Kidney (tissue), 22 donors: ENCODE measurements around the gene KLK3. TPM values are rescaled to one million over a fixed set of nuclear protein-coding genes. Genes with fewer than 3 reads are reported as not detected.
"Not testable (repeated sequence)": the region's sequence is repeated elsewhere in the genome, so short reads cannot be mapped to it uniquely, and the experiment has no call there.

Experiments
- DNase-seq, 5 donors: peaks; one replicate each; pipeline ENCODE4 v3.0.0-alpha.2; 2013 to 2020
- FAIRE-seq: peaks from 2 replicates; lab custom pipeline; 2012; peaks lifted over from hg19 to GRCh38; lab: Jason Lieb, UNC
- H3K27ac ChIP-seq, 2 donors: one replicate each; pipeline ENCODE4 v1.7.0; 2013; ENCODE audit warnings: low read depth in 2 of 2, low read length in 2 of 2, inconsistent platforms in 1 of 2
- H3K27me3 ChIP-seq: one replicate; pipeline ENCODE4 v1.7.1; 2013; ENCODE audit warnings: low read length, inconsistent platforms; ENCODE audit not compliant: control insufficient read depth, insufficient read depth
- H3K36me3 ChIP-seq, 3 donors: one replicate each; pipeline versions ENCODE4 v1.7.0 to v1.7.1; 2013; ENCODE audit warnings: low read length in 3 of 3, control low read depth in 1 of 3, inconsistent platforms in 1 of 3; ENCODE audit not compliant: insufficient read depth in 3 of 3, control insufficient read depth in 2 of 3
- H3K4me1 ChIP-seq, 3 donors: one replicate each; pipeline versions ENCODE4 v1.7.0 to v1.7.1; 2013; ENCODE audit warnings: low read length in 3 of 3, inconsistent platforms in 1 of 3, low read depth in 1 of 3; ENCODE audit not compliant: control insufficient read depth in 2 of 3, insufficient read depth in 2 of 3
- H3K4me3 ChIP-seq, 3 donors: one replicate each; pipeline versions ENCODE4 v1.7.0 to v1.8.1; 2013; ENCODE audit warnings: low read length in 3 of 3, control low read depth in 1 of 3, inconsistent platforms in 1 of 3
- H3K9ac ChIP-seq, 3 donors: one replicate each; pipeline versions ENCODE4 v1.7.0 to v1.7.1; 2013; ENCODE audit warnings: low read length in 3 of 3, control low read depth in 1 of 3, inconsistent platforms in 1 of 3
- H3K9me3 ChIP-seq, 3 donors: one replicate each; pipeline versions ENCODE4 v1.7.0 to v1.7.1; 2013; ENCODE audit warnings: low read length in 3 of 3, control low read depth in 1 of 3, inconsistent platforms in 1 of 3; ENCODE audit not compliant: control insufficient read depth in 2 of 3, insufficient read depth in 1 of 3
- intact Hi-C: fragments of 100-400 bp; cut with DNase I; formaldehyde crosslinking; loops from one replicate; pipeline ENCODE4 v1.11.1; 2022
- long read RNA-seq, 10 donors: library from polyadenylated mRNA in 1 of 10; unstranded in 1 of 10; transcript quantifications; one replicate each; pipeline ENCODE4 v2.0.0 and lab custom pipeline, GENCODE V29; 2021 to 2026
- polyA plus RNA-seq: library from polyadenylated mRNA; stranded (reverse); fragments of 350-450 nt; fragmentation: Illumina TruSeq; extraction: RNeasy Lipid Tissue Mini Kit (QIAGEN cat#74804); gene quantifications from one replicate; pipeline ENCODE4 v1.2.3, GENCODE V29; 2014; ENCODE audit warnings: low read depth, low replicate concordance; ENCODE audit not compliant: insufficient read depth
- total RNA-seq: library from RNA; stranded (reverse); fragmentation: NEBNext Ultra II Directional; extraction: Animal tissue kit (Norgen Biotek cat#: 25700); gene quantifications from one replicate; pipeline ENCODE4 v1.2.1, GENCODE V29; 2021
- TF ChIP-seq, protein P1 (sequence below): IDR thresholded peaks from 3 replicates; pipeline ENCODE4 v1.5.1; 2012; ENCODE audit warnings: mild to moderate bottlenecking, moderate library complexity, borderline replicate concordance; ENCODE audit not compliant: insufficient read depth; ENCODE audit errors: extremely low read depth
- donor health status: control.
- donor health status: control.
- donor health status: control.
- donor health status: control.
- donor health status: control.
- donor health status: DM: yes; HTN: yes; CAD: no.
- donor health status: Normal renal cell carcinoma (clear cell type).

KLK3 gene
- not detected for total RNA-seq
- polyA plus RNA-seq, result 1.6 TPM
- long read RNA-seq, donor 1, result 0 reads
- long read RNA-seq, donor 2, result 0 reads
- long read RNA-seq, donor 3, result 0 reads
- long read RNA-seq, donor 4, result 0 reads
- long read RNA-seq, donor 5, result 0 reads
- long read RNA-seq, donor 6, result 0 reads
- long read RNA-seq, donor 7, result 0 reads
- long read RNA-seq, donor 8, result 0 reads
- long read RNA-seq, donor 9, result 0 reads
- long read RNA-seq, donor 10, result 0 reads

GRCh38 chr19:50854636-50855410, at the start of gene KLK3:
TSS of gene KLK3 (plus strand) at chr19:50854915. CDS start at chr19:50854956, 41 bp downstream.
- H3K27ac ChIP-seq, result no peak within 1 kb of the TSS
- H3K4me1 ChIP-seq, result no peaks in the 10 kb centered on the region
- no peak within 1 kb of the TSS for H3K9ac ChIP-seq
- no peaks in the 10 kb centered on the region for H3K27me3 ChIP-seq
- TF ChIP-seq, protein P1, sequence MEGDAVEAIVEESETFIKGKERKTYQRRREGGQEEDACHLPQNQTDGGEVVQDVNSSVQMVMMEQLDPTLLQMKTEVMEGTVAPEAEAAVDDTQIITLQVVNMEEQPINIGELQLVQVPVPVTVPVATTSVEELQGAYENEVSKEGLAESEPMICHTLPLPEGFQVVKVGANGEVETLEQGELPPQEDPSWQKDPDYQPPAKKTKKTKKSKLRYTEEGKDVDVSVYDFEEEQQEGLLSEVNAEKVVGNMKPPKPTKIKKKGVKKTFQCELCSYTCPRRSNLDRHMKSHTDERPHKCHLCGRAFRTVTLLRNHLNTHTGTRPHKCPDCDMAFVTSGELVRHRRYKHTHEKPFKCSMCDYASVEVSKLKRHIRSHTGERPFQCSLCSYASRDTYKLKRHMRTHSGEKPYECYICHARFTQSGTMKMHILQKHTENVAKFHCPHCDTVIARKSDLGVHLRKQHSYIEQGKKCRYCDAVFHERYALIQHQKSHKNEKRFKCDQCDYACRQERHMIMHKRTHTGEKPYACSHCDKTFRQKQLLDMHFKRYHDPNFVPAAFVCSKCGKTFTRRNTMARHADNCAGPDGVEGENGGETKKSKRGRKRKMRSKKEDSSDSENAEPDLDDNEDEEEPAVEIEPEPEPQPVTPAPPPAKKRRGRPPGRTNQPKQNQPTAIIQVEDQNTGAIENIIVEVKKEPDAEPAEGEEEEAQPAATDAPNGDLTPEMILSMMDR, result no peak
- no peak within 1 kb of the TSS for H3K4me3 ChIP-seq
- intact Hi-C loops, result no loop called here
- no peaks in the 10 kb centered on the region for H3K9me3 ChIP-seq
- no peak for DNase-seq
- no peaks in the 10 kb centered on the region for H3K36me3 ChIP-seq
- FAIRE-seq, result no peak

GRCh38 chr19:50808856-50809255, 45.9 kb upstream of the KLK3 start:
- intact Hi-C loops, result no loop called here
- Histone ChIP-seq H3K27me3 (no peaks in the 10 kb centered on the region), H3K4me3 (no peak overlapping the region), H3K4me1 (peaks cover 0 to under 1% (median 0%) of the 10 kb centered on the region in 3 donors), H3K9me3 (no peaks in the 10 kb centered on the region), H3K36me3 (no peaks in the 10 kb centered on the region), H3K27ac (no peak overlapping the region), H3K9ac (no peak overlapping the region)
- TF ChIP-seq, protein P1, result no peak
- DNase-seq (no peak), FAIRE-seq (no peak)

- H3K9me3 ChIP-seq, H3K4me3 ChIP-seq, H3K9ac ChIP-seq, FAIRE-seq, intact Hi-C loops, DNase-seq, H3K36me3 ChIP-seq, H3K27ac ChIP-seq, H3K4me1 ChIP-seq, H3K27me3 ChIP-seq: not testable (repeated sequence)
These were observed 43.0 kb upstream of the KLK3 start for GRCh38 chr19:50811622-50812238.

DNA sequence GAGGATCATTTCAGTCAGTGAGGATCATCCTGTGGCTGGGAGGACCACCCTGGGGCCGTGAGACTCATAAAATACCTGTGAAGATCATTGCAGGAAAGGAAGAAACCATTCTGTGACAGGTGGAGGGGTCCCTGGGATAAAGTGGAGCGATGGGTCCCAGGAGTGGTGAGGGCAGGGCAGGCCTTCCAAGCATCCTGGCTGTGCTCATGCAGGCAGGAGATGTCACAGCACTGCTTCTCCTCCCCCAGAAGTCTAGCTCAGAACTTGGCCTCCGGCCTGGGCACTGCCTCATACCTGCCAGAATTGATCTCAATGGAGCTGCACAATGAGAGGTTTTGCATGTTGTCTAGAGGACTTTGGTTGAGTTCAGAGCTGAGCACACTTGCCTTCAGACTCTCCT, 42.2 kb upstream of the KLK3 start:
- FAIRE-seq, result no peak
- Histone ChIP-seq H3K4me3 (no peak overlapping the region), H3K4me1 (no peaks in the 10 kb centered on the region), H3K27ac (no peak overlapping the region), H3K9ac (no peak overlapping the region), H3K36me3 (no peaks in the 10 kb centered on the region), H3K9me3 (no peaks in the 10 kb centered on the region), H3K27me3 (no peaks in the 10 kb centered on the region)
- intact Hi-C loops, result no loop called here
- DNase-seq, result no peak
- TF ChIP-seq, protein P1, result no peak
